ENCODE results near the gene HCRTR2. TPM values are rescaled to one million over a fixed set of nuclear protein-coding genes. Genes with fewer than 3 reads are reported as not detected.

HCRTR2 gene
- total RNA-seq, 1 donor from 2014 or later = 0.27 TPM

GRCh38 chr6:55304747-55305146, 130.4 kb downstream of the HCRTR2 start:
- Mint-ChIP-seq H3K4me1 (ENCODE audit: unreplicated experiment) (no peaks in the 10 kb centered on the region), H3K36me3 (no peaks in the 10 kb centered on the region), H3K4me3 (no peak overlapping the region), H3K27me3 (no peaks in the 10 kb centered on the region), H3K9me3 (no peaks in the 10 kb centered on the region), H3K27ac (no peak overlapping the region)
- no peak for DNase-seq (ENCODE audit: extremely low spot score, unreplicated experiment)
- TF ChIP-seq CTCF (conservative IDR thresholded peaks at IDR 0.05) = no peak

- no peaks in the 10 kb centered on the region for H3K4me1 Mint-ChIP-seq (ENCODE audit: unreplicated experiment)
- no peaks in the 10 kb centered on the region for H3K27me3 Mint-ChIP-seq
- H3K4me3 Mint-ChIP-seq = no peak overlapping the region
- peaks cover 6% of the 10 kb centered on the region for H3K9me3 Mint-ChIP-seq
- peak overlapping the region; percentile 38 for H3K27ac Mint-ChIP-seq
- TF ChIP-seq CTCF (conservative IDR thresholded peaks at IDR 0.05) = no peak
- DNase-seq (ENCODE audit: extremely low spot score, unreplicated experiment) = no peak
- H3K36me3 Mint-ChIP-seq = no peaks in the 10 kb centered on the region
Measured at GRCh38 chr6:55319961-55320695, 145.8 kb downstream of the HCRTR2 start.

DNA sequence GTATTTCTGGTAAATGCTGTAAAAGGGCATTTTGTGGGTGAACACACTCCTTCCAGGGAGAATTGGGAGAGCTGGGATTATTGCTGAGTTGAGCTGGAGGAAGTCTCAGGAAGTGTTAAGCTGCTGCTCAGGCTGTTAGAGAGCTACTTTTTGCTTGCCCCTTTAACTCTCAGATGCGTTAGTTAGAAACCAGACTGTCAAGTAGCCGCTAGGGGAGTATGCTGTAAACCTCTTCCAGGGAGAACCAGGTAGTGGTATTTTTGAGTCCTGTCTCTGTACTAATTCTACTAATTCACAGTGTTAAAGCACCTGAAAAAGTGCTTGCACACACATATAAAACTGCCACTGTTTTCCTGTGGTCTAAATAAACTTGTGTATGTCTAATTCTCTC, 146.4 kb downstream of the HCRTR2 start:
- H3K36me3 Mint-ChIP-seq = no peaks in the 10 kb centered on the region
- no peaks in the 10 kb centered on the region for H3K27me3 Mint-ChIP-seq
- TF ChIP-seq CTCF (conservative IDR thresholded peaks at IDR 0.05) = no peak
- peaks cover 6% of the 10 kb centered on the region for H3K9me3 Mint-ChIP-seq
- no peak for DNase-seq (ENCODE audit: extremely low spot score, unreplicated experiment)
- no peaks in the 10 kb centered on the region for H3K4me1 Mint-ChIP-seq (ENCODE audit: unreplicated experiment)
- no peak overlapping the region for H3K4me3 Mint-ChIP-seq
- H3K27ac Mint-ChIP-seq = peak overlapping the region; percentile 38

GRCh38 chr6:55327169-55327568, 152.9 kb downstream of the HCRTR2 start, which contains the start of gene GFRAL:
Gene GFRAL, plus strand, starts transcription at chr6:55327469. Its CDS starts 86 bp downstream, at chr6:55327555.
- Mint-ChIP-seq H3K27me3 (no peaks in the 10 kb centered on the region), H3K27ac (no peak within 1 kb of the TSS), H3K4me3 (no peak within 1 kb of the TSS), H3K9me3 (no peaks in the 10 kb centered on the region), H3K4me1 (ENCODE audit: unreplicated experiment) (no peaks in the 10 kb centered on the region), H3K36me3 (no peaks in the 10 kb centered on the region)
- no peak for DNase-seq (ENCODE audit: extremely low spot score, unreplicated experiment)
- TF ChIP-seq CTCF (conservative IDR thresholded peaks at IDR 0.05) = no peak

Other genes starting within 250 kb of the HCRTR2 start
- not detected in 2 replicates for gene GFRAL, start 153.0 kb downstream of the HCRTR2 start, total RNA-seq (ENCODE audit: low replicate concordance)